ENCODE results near the gene NRXN3. TPM values are rescaled to one million over a fixed set of nuclear protein-coding genes. Genes with fewer than 3 reads are reported as not detected.

NRXN3 gene
- total RNA-seq, 5 donors from 2014 or later (not counting 1 experiment from before 2014, with no cell fraction given) = not detected

- no peak overlapping the region for H3K27ac Mint-ChIP-seq
- peaks cover 4 to 10% (median 10%) of the 10 kb centered on the region in 3 donors for H3K9me3 Mint-ChIP-seq
- Histone ChIP-seq H3K4me3 (ENCODE audit: control insufficient read depth in 1 of 2, extremely low read depth in 1 of 2, low read length in 1 of 2) (no peak overlapping the region), H3K9me3 (no peaks in the 10 kb centered on the region), H3K27ac (ENCODE audit: low read length) (no peak overlapping the region), H3K36me3 (ENCODE audit: control insufficient read depth in 2 of 2, extremely low read depth in 1 of 2, insufficient read depth in 1 of 2, low read length in 1 of 2) (no peaks in the 10 kb centered on the region), H3K27me3 (replicated peaks in 1 of 2; ENCODE audit: control insufficient read depth in 2 of 2, extremely low read depth in 1 of 2, insufficient read depth in 2 of 2, low read length in 1 of 2) (peaks cover 1 to 12% of the 10 kb centered on the region in 2 experiments), H3K4me1 (ENCODE audit: control insufficient read depth in 1 of 2, extremely low read depth in 1 of 2, insufficient read depth in 2 of 2, low read length in 2 of 2) (no peaks in the 10 kb centered on the region)
- H3K4me3 Mint-ChIP-seq = no peak overlapping the region
- no peak for ATAC-seq (replicated peaks in 1 of 4)
- H3K4me1 Mint-ChIP-seq = peaks cover 0 to 2% (median 0%) of the 10 kb centered on the region in 3 donors
- peaks cover 15 to 16% of the 10 kb centered on the region in 2 donors for H3K27me3 Mint-ChIP-seq
- CTCF ChIA-PET = no interaction called here
- DNase-seq = no peak
- POLR2A ChIA-PET = no interaction called here
- H3K36me3 Mint-ChIP-seq = no peaks in the 10 kb centered on the region
Measured at GRCh38 chr14:79285263-79285662, 1115.1 kb downstream of the NRXN3 start.

GRCh38 chr14:79287976-79288375 lies 1117.8 kb downstream of the NRXN3 start:
- no peak overlapping the region for H3K4me3 ChIP-seq (ENCODE audit: control insufficient read depth in 1 of 2, extremely low read depth in 1 of 2, low read length in 1 of 2)
- H3K9me3 Mint-ChIP-seq = peaks cover 6 to 13% (median 8%) of the 10 kb centered on the region in 3 donors
- no peak overlapping the region for H3K27ac ChIP-seq (ENCODE audit: low read length)
- WGBS (ENCODE audit: insufficient coverage) = no CpG with 5 or more reads among the region's 1 CpG
- ATAC-seq (replicated peaks in 1 of 4) (no peak), DNase-seq (no peak)
- H3K27me3 Mint-ChIP-seq = peaks cover 2 to 3% of the 10 kb centered on the region in 2 donors
- H3K4me3 Mint-ChIP-seq = no peak overlapping the region
- ChIA-PET CTCF (no interaction called here), POLR2A (no interaction called here)
- H3K27ac Mint-ChIP-seq = no peak overlapping the region
- peaks cover 0 to 5% of the 10 kb centered on the region in 2 experiments for H3K27me3 ChIP-seq (replicated peaks in 1 of 2; ENCODE audit: control insufficient read depth in 2 of 2, extremely low read depth in 1 of 2, insufficient read depth in 2 of 2, low read length in 1 of 2)
- H3K4me1 Mint-ChIP-seq = no peaks in the 10 kb centered on the region
- no peaks in the 10 kb centered on the region for H3K4me1 ChIP-seq (ENCODE audit: control insufficient read depth in 1 of 2, extremely low read depth in 1 of 2, insufficient read depth in 2 of 2, low read length in 2 of 2)
- H3K36me3 Mint-ChIP-seq = no peaks in the 10 kb centered on the region
- H3K36me3 ChIP-seq (ENCODE audit: control insufficient read depth in 2 of 2, extremely low read depth in 1 of 2, insufficient read depth in 1 of 2, low read length in 1 of 2) = no peaks in the 10 kb centered on the region
- H3K9me3 ChIP-seq = no peaks in the 10 kb centered on the region

- ATAC-seq (replicated peaks in 1 of 4) (no peak), DNase-seq (no peak)
- H3K27me3 Mint-ChIP-seq = no peaks in the 10 kb centered on the region
- POLR2A ChIA-PET = no interaction called here
- H3K9me3 Mint-ChIP-seq = peaks cover 6 to 18% (median 7%) of the 10 kb centered on the region in 3 donors
- no peaks in the 10 kb centered on the region for H3K4me1 ChIP-seq (ENCODE audit: control insufficient read depth in 1 of 2, extremely low read depth in 1 of 2, insufficient read depth in 2 of 2, low read length in 2 of 2)
- no peaks in the 10 kb centered on the region for H3K4me1 Mint-ChIP-seq
- no peak overlapping the region for H3K4me3 Mint-ChIP-seq
- H3K4me3 ChIP-seq (ENCODE audit: control insufficient read depth in 1 of 2, extremely low read depth in 1 of 2, low read length in 1 of 2) = no peak overlapping the region
- H3K27ac Mint-ChIP-seq = no peak overlapping the region
- CTCF ChIA-PET = no interaction called here
- no peaks in the 10 kb centered on the region for H3K36me3 Mint-ChIP-seq
- H3K27me3 ChIP-seq (replicated peaks in 1 of 2; ENCODE audit: control insufficient read depth in 2 of 2, extremely low read depth in 1 of 2, insufficient read depth in 2 of 2, low read length in 1 of 2) = no peaks in the 10 kb centered on the region
- H3K27ac ChIP-seq (ENCODE audit: low read length) = no peak overlapping the region
- no peaks in the 10 kb centered on the region for H3K36me3 ChIP-seq (ENCODE audit: control insufficient read depth in 2 of 2, extremely low read depth in 1 of 2, insufficient read depth in 1 of 2, low read length in 1 of 2)
- H3K9me3 ChIP-seq = no peaks in the 10 kb centered on the region
- 46% methylated on average over 4 of the region's 11 CpGs for WGBS (ENCODE audit: insufficient coverage)
Measured at GRCh38 chr14:79293482-79294177, 1123.5 kb downstream of the NRXN3 start.

- Histone ChIP-seq H3K27ac (ENCODE audit: low read length) (no peak overlapping the region), H3K4me3 (ENCODE audit: control insufficient read depth in 1 of 2, extremely low read depth in 1 of 2, low read length in 1 of 2) (no peak overlapping the region), H3K4me1 (ENCODE audit: control insufficient read depth in 1 of 2, extremely low read depth in 1 of 2, insufficient read depth in 2 of 2, low read length in 2 of 2) (no peaks in the 10 kb centered on the region), H3K36me3 (ENCODE audit: control insufficient read depth in 2 of 2, extremely low read depth in 1 of 2, insufficient read depth in 1 of 2, low read length in 1 of 2) (no peaks in the 10 kb centered on the region), H3K9me3 (no peaks in the 10 kb centered on the region), H3K27me3 (replicated peaks in 1 of 2; ENCODE audit: control insufficient read depth in 2 of 2, extremely low read depth in 1 of 2, insufficient read depth in 2 of 2, low read length in 1 of 2) (no peaks in the 10 kb centered on the region)
- no peaks in the 10 kb centered on the region for H3K36me3 Mint-ChIP-seq
- H3K27ac Mint-ChIP-seq = no peak overlapping the region
- no peak for ATAC-seq (replicated peaks in 1 of 4)
- no peaks in the 10 kb centered on the region for H3K27me3 Mint-ChIP-seq
- ChIA-PET POLR2A (no interaction called here), CTCF (no interaction called here)
- no peak overlapping the region for H3K4me3 Mint-ChIP-seq
- H3K9me3 Mint-ChIP-seq = peaks cover 5 to 16% (median 6%) of the 10 kb centered on the region in 3 donors
- no peak for DNase-seq
- H3K4me1 Mint-ChIP-seq = no peaks in the 10 kb centered on the region
Measured at GRCh38 chr14:79294499-79294898, 1124.3 kb downstream of the NRXN3 start.

- Mint-ChIP-seq H3K27ac (no peak overlapping the region), H3K4me1 (no peaks in the 10 kb centered on the region), H3K9me3 (peaks cover 0 to 13% (median 6%) of the 10 kb centered on the region in 3 donors), H3K36me3 (no peaks in the 10 kb centered on the region), H3K27me3 (no peaks in the 10 kb centered on the region), H3K4me3 (no peak overlapping the region)
- Histone ChIP-seq H3K27me3 (replicated peaks in 1 of 2; ENCODE audit: control insufficient read depth in 2 of 2, extremely low read depth in 1 of 2, insufficient read depth in 2 of 2, low read length in 1 of 2) (no peaks in the 10 kb centered on the region), H3K4me3 (ENCODE audit: control insufficient read depth in 1 of 2, extremely low read depth in 1 of 2, low read length in 1 of 2) (no peak overlapping the region), H3K36me3 (ENCODE audit: control insufficient read depth in 2 of 2, extremely low read depth in 1 of 2, insufficient read depth in 1 of 2, low read length in 1 of 2) (no peaks in the 10 kb centered on the region), H3K4me1 (ENCODE audit: control insufficient read depth in 1 of 2, extremely low read depth in 1 of 2, insufficient read depth in 2 of 2, low read length in 2 of 2) (no peaks in the 10 kb centered on the region), H3K9me3 (no peaks in the 10 kb centered on the region), H3K27ac (ENCODE audit: low read length) (no peak overlapping the region)
- DNase-seq (no peak), ATAC-seq (replicated peaks in 1 of 4) (no peak)
- CTCF ChIA-PET = no interaction called here
- POLR2A ChIA-PET = no interaction called here
Measured at GRCh38 chr14:79295385-79295784, 1125.2 kb downstream of the NRXN3 start.

GRCh38 chr14:79298373-79298772 lies 1128.2 kb downstream of the NRXN3 start:
- ATAC-seq (replicated peaks in 1 of 4) (no peak), DNase-seq (no peak)
- POLR2A ChIA-PET = no interaction called here
- Histone ChIP-seq H3K9me3 (no peaks in the 10 kb centered on the region), H3K4me1 (ENCODE audit: control insufficient read depth in 1 of 2, extremely low read depth in 1 of 2, insufficient read depth in 2 of 2, low read length in 2 of 2) (no peaks in the 10 kb centered on the region), H3K4me3 (ENCODE audit: control insufficient read depth in 1 of 2, extremely low read depth in 1 of 2, low read length in 1 of 2) (no peak overlapping the region), H3K27ac (ENCODE audit: low read length) (no peak overlapping the region), H3K36me3 (ENCODE audit: control insufficient read depth in 2 of 2, extremely low read depth in 1 of 2, insufficient read depth in 1 of 2, low read length in 1 of 2) (no peaks in the 10 kb centered on the region), H3K27me3 (replicated peaks in 1 of 2; ENCODE audit: control insufficient read depth in 2 of 2, extremely low read depth in 1 of 2, insufficient read depth in 2 of 2, low read length in 1 of 2) (no peaks in the 10 kb centered on the region)
- no CpG with 5 or more reads among the region's 4 CpGs for WGBS (ENCODE audit: insufficient coverage)
- Mint-ChIP-seq H3K36me3 (no peaks in the 10 kb centered on the region), H3K27me3 (no peaks in the 10 kb centered on the region), H3K9me3 (peaks cover 0 to 8% (median 3%) of the 10 kb centered on the region in 3 donors), H3K27ac (no peak overlapping the region), H3K4me1 (no peaks in the 10 kb centered on the region), H3K4me3 (no peak overlapping the region)
- CTCF ChIA-PET = no interaction called here

- Mint-ChIP-seq H3K27ac (no peak overlapping the region), H3K4me3 (no peak overlapping the region), H3K36me3 (no peaks in the 10 kb centered on the region), H3K4me1 (no peaks in the 10 kb centered on the region), H3K27me3 (no peaks in the 10 kb centered on the region), H3K9me3 (peaks cover 0 to 8% (median 3%) of the 10 kb centered on the region in 3 donors)
- Histone ChIP-seq H3K4me3 (ENCODE audit: control insufficient read depth in 1 of 2, extremely low read depth in 1 of 2, low read length in 1 of 2) (no peak overlapping the region), H3K27ac (ENCODE audit: low read length) (no peak overlapping the region), H3K27me3 (replicated peaks in 1 of 2; ENCODE audit: control insufficient read depth in 2 of 2, extremely low read depth in 1 of 2, insufficient read depth in 2 of 2, low read length in 1 of 2) (no peaks in the 10 kb centered on the region), H3K9me3 (no peaks in the 10 kb centered on the region), H3K4me1 (ENCODE audit: control insufficient read depth in 1 of 2, extremely low read depth in 1 of 2, insufficient read depth in 2 of 2, low read length in 2 of 2) (no peaks in the 10 kb centered on the region), H3K36me3 (ENCODE audit: control insufficient read depth in 2 of 2, extremely low read depth in 1 of 2, insufficient read depth in 1 of 2, low read length in 1 of 2) (no peaks in the 10 kb centered on the region)
- ATAC-seq (replicated peaks in 1 of 4) = no peak
- CTCF ChIA-PET = no interaction called here
- POLR2A ChIA-PET = no interaction called here
- no peak for DNase-seq
- no CpG with 5 or more reads among the region's 1 CpG for WGBS (ENCODE audit: insufficient coverage)
Measured at GRCh38 chr14:79299162-79299561, 1129.0 kb downstream of the NRXN3 start.
